C4-2B (cell line): Measurements from ENCODE around the gene SAP30L.

Experiments
- H3K27ac ChIP-seq: fragments of 450-650 bp; 2 replicates; pipeline ENCODE4 v1.5.1; 2017
- CTCF ChIP-seq: fragments of 450-650 bp; conservative IDR thresholded peaks from 2 replicates; pipeline ENCODE4 v1.5.1; 2017; ENCODE audit warnings: mild to moderate bottlenecking
- ZFX ChIP-seq: fragments of 450-650 bp; IDR thresholded peaks from 2 replicates; pipeline ENCODE4 v1.6.1; 2017

Gene SAP30L

GRCh38 chr5:154461531-154461930 is 15.7 kb downstream of the SAP30L start:
- TF ChIP-seq CTCF: peak; percentile 30
- no peak for TF ChIP-seq ZFX
- no peak overlapping the region for H3K27ac ChIP-seq

GRCh38 chr5:154464438-154464837 is 18.6 kb downstream of the SAP30L start:
- TF ChIP-seq CTCF: no peak
- TF ChIP-seq ZFX: no peak
- H3K27ac ChIP-seq: no peak overlapping the region

GRCh38 chr5:154465169-154465568 is 19.4 kb downstream of the SAP30L start:
- no peak for TF ChIP-seq ZFX
- TF ChIP-seq CTCF: no peak
- no peak overlapping the region for H3K27ac ChIP-seq

GRCh38 chr5:154466147-154466546 is 20.4 kb downstream of the SAP30L start:
- no peak for TF ChIP-seq CTCF
- TF ChIP-seq ZFX: no peak
- no peak overlapping the region for H3K27ac ChIP-seq

- TF ChIP-seq ZFX (no peak), CTCF (no peak)
- H3K27ac ChIP-seq: no peak overlapping the region
Measured at GRCh38 chr5:154466671-154467070, 20.9 kb downstream of the SAP30L start.

- H3K27ac ChIP-seq: no peak overlapping the region
- TF ChIP-seq CTCF (peak; percentile 96), ZFX (no peak)
Measured at GRCh38 chr5:154467655-154468354, 22.0 kb downstream of the SAP30L start.

- TF ChIP-seq ZFX (no peak), CTCF (no peak)
- no peak overlapping the region for H3K27ac ChIP-seq
Measured at GRCh38 chr5:154470137-154470536, 24.3 kb downstream of the SAP30L start.
